Measurements from ENCODE around the gene S1PR1.

S1PR1 gene

DNA sequence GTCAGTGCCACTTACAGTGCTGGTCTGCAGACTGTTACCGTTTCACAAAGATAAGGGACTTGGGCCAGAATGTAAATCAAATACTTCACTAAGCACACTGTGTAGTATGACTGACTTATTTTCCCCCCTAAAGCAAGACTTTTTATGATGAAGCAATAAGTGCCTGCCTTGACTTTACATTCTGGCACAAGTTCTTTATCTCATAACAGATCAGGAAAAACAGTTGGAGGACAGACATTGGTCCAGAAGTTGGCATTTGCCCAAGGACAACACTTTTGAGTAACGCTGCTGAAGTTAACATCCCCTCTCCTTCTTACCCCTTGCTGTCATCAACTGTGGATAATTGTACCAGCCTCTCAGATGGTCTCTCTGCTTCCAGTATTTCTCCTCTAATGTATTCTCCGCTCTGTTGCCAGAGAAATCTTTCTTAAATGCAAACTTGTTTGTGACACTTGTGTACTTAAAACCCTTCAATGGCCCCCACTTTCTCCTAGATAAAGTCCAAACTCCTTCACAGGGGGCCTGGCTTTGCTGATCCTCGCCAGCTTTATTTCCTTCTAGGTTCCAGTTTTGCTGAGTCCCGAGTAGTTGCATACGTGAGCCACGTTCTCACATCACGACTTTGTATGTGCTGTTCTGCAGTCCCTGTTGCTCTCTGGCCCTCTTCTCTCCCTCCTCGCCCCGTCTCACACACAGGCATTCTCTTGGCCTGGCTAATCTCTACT, 45.7 kb downstream of the S1PR1 start:
- ChIA-PET CTCF (interaction anchor here (1.0 kb wide), 2 partner anchors 44 to 147 kb away, joined by 3 read pairs; no protein-coding TSS in a partner anchor), POLR2A (interaction anchor here (1.0 kb wide), 1 partner anchor 30 kb away, joined by 3 read pairs; no protein-coding TSS in a partner anchor)
- TF ChIP-seq PKNOX1 (IDR thresholded peaks at IDR 0.05) (peak; percentile 85), FOXA1 (IDR thresholded peaks at IDR 0.05) (no peak), BHLHE40 (IDR thresholded peaks at IDR 0.05; ENCODE audit: borderline replicate concordance) (no peak)
- DNase-seq (ENCODE audit: extremely low spot score) = peak; percentile 54

DNA sequence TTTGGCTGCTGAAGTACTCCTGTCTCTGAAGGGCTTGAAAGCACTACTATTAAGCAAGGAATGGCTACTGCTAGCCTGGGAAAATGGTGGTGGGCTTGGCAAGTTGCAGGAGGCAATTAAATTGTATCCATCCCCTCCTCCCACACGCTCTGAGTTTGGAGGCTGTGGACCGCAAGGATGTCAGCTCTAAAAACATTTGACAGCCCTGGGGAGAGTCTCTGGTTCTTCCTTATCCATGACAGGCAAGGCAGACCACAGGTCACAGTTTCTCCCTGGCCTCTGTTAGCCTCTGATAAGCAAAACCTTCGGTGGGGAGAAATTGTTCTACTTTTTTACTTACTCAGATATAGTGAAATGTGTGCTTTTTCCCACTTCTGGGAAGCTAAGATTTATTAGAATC, 46.6 kb downstream of the S1PR1 start:
- POLR2A ChIA-PET = interaction anchor here (1.1 kb wide), 1 partner anchor 389 kb away, joined by 4 read pairs; the partner anchor contains the start of gene EXTL2
- no peak for TF ChIP-seq TARDBP (IDR thresholded peaks at IDR 0.05)
- TF ChIP-seq ZNF384 (IDR thresholded peaks at IDR 0.05) = no peak
- TF ChIP-seq PKNOX1 (IDR thresholded peaks at IDR 0.05) = no peak
- TF ChIP-seq ELF4 (IDR thresholded peaks at IDR 0.05) = no peak
- no peak for TF ChIP-seq L3MBTL2 (conservative IDR thresholded peaks at IDR 0.05)
- CTCF ChIA-PET = interaction anchor here (0.6 to 1.0 kb wide), 3 partner anchors 9 to 148 kb away, joined by 3 to 4 read pairs (median 3); no protein-coding TSS in a partner anchor
- DNase-seq (ENCODE audit: extremely low spot score) = no peak

DNA sequence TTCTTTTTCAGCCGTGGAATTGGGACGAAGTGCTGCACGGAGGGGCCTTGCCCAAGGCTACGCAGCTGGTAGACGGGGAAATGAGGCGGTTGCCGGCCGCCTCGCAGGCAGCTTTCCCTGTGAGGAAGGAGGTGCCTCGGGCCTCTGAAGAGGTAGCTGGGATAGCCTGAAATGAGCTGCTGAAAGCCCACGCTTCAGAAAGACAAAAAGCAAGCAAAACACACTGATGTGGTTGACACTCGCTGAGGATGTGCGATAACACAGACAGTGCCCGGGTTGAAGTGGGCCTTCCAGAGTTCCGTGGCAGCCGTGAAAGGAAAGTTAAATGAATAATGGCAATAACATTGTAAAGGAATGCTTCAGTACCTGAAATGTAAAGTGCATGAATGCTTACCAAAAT, 47.2 kb downstream of the S1PR1 start:
- ChIA-PET CTCF (interaction anchor here (0.5 to 0.9 kb wide), 2 partner anchors 45 to 148 kb away, joined by 3 read pairs; no protein-coding TSS in a partner anchor), POLR2A (interaction anchor here (1.1 kb wide), 1 partner anchor 389 kb away, joined by 4 read pairs; the partner anchor contains the start of gene EXTL2)
- no peak for DNase-seq (ENCODE audit: extremely low spot score)
- no peak for TF ChIP-seq FOXA1 (IDR thresholded peaks at IDR 0.05)
- TF ChIP-seq FOXK2 (IDR thresholded peaks at IDR 0.05) = no peak
- TF ChIP-seq FOXM1 (IDR thresholded peaks at IDR 0.05; ENCODE audit: borderline replicate concordance) = no peak
- TF ChIP-seq PKNOX1 (IDR thresholded peaks at IDR 0.05) = no peak
- TF ChIP-seq HDGF (IDR thresholded peaks at IDR 0.05; ENCODE audit: borderline replicate concordance) = no peak
- TF ChIP-seq L3MBTL2 (conservative IDR thresholded peaks at IDR 0.05) = no peak

- no peak for DNase-seq (ENCODE audit: extremely low spot score)
- ChIA-PET POLR2A (interaction anchor here (1.1 kb wide), 1 partner anchor 390 kb away, joined by 4 read pairs; the partner anchor contains the start of gene EXTL2), CTCF (interaction anchor here (0.5 kb wide), 1 partner anchor 148 kb away, joined by 3 read pairs; no protein-coding TSS in a partner anchor)
- TF ChIP-seq LEF1 (IDR thresholded peaks at IDR 0.05; ENCODE audit: borderline replicate concordance) (no peak), FOXA1 (IDR thresholded peaks at IDR 0.05) (no peak), CTBP1 (IDR thresholded peaks at IDR 0.05; ENCODE audit: borderline replicate concordance) (no peak), L3MBTL2 (conservative IDR thresholded peaks at IDR 0.05) (no peak), ARNT (IDR thresholded peaks at IDR 0.05) (no peak), SUZ12 (IDR thresholded peaks at IDR 0.05) (no peak), NFRKB (IDR thresholded peaks at IDR 0.05) (no peak), FOXK2 (IDR thresholded peaks at IDR 0.05) (no peak), PKNOX1 (IDR thresholded peaks at IDR 0.05) (no peak), ZNF384 (IDR thresholded peaks at IDR 0.05) (no peak), TARDBP (IDR thresholded peaks at IDR 0.05) (no peak), HDGF (IDR thresholded peaks at IDR 0.05; ENCODE audit: borderline replicate concordance) (no peak), BHLHE40 (IDR thresholded peaks at IDR 0.05; ENCODE audit: borderline replicate concordance) (no peak), ELF4 (IDR thresholded peaks at IDR 0.05) (no peak)
These were observed 47.9 kb downstream of the S1PR1 start for GRCh38 chr1:101284622-101285218.

DNA sequence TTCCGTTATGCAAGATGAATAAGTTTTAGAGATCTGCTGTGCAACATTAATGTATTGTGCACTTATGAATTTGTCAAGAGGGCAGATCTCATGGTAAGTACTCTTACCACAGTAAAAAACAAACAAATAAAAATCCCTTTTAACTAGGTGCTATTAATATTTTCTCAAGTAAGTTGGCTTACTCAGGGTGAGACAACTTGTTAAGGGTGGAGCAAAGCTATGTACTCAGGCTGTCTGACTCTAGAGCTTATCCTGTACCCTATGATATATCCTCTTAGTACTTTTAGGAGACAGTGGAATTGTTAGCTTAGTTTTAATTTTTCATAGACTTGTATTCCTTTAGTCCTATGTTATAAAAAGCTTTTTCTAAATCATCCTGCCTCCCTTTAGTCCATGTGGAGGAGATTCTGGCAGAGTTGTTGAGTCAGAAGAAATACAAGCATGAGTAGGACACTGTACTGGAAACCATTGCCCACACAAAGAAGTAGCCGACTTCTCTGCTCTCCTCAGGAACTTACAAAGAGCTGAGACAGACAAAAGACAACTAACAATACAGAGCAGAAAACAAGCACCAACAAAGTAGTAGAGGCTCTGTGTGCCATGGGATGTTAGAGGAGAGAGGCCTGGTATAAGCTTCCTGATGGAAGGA, 49.2 kb downstream of the S1PR1 start:
- ChIA-PET CTCF (interaction anchor here (1.0 kb wide), 1 partner anchor 40 kb away, joined by 3 read pairs; no protein-coding TSS in a partner anchor), POLR2A (no interaction called here)
- TF ChIP-seq ELF4 (IDR thresholded peaks at IDR 0.05) = no peak
- TF ChIP-seq BHLHE40 (IDR thresholded peaks at IDR 0.05; ENCODE audit: borderline replicate concordance) = no peak
- TF ChIP-seq PKNOX1 (IDR thresholded peaks at IDR 0.05) = no peak
- TF ChIP-seq FOXA1 (IDR thresholded peaks at IDR 0.05) = no peak
- no peak for TF ChIP-seq TARDBP (IDR thresholded peaks at IDR 0.05)
- no peak for TF ChIP-seq L3MBTL2 (conservative IDR thresholded peaks at IDR 0.05)
- no peak for TF ChIP-seq SP1 (IDR thresholded peaks at IDR 0.05)
- no peak for TF ChIP-seq HDGF (IDR thresholded peaks at IDR 0.05; ENCODE audit: borderline replicate concordance)
- TF ChIP-seq ARNT (IDR thresholded peaks at IDR 0.05) = no peak
- no peak for TF ChIP-seq ZNF384 (IDR thresholded peaks at IDR 0.05)
- TF ChIP-seq SUZ12 (IDR thresholded peaks at IDR 0.05) = no peak
- TF ChIP-seq FOXK2 (IDR thresholded peaks at IDR 0.05) = no peak
- no peak for TF ChIP-seq LEF1 (IDR thresholded peaks at IDR 0.05; ENCODE audit: borderline replicate concordance)
- no peak for DNase-seq (ENCODE audit: extremely low spot score)

Data from HEK293T (cell line).